A172 (cell line): Measurements from ENCODE around the gene ZNF426. TPM values are rescaled to one million over a fixed set of nuclear protein-coding genes. Genes with fewer than 3 reads are reported as not detected.

Experiments
- DNase-seq: peaks from one replicate; pipeline ENCODE4 v3.0.0-alpha.2; 2015; ENCODE audit warnings: low spot score
- total RNA-seq: library from RNA; depleted of rRNA; stranded (reverse); fragments of >200 nt; shearing (Covaris generic); gene quantifications from 2 replicates; pipeline ENCODE4 v1.2.3, GENCODE V29; 2014; rRNA removed

Gene ZNF426
- total RNA-seq, 1 experiment from 2014 or later, result not detected

- DNase-seq, result no peak
These were observed 40.1 kb downstream of the ZNF426 start, which contains the start of gene ZNF560 for GRCh38 chr19:9498183-9498902. ZNF560 (minus strand) TSS chr19:9498616; CDS start chr19:9475313, 23,303 bp downstream.

- no peak for DNase-seq
These were observed 44.3 kb downstream of the ZNF426 start for GRCh38 chr19:9494096-9494495.

- no peak for DNase-seq
These were observed 51.4 kb downstream of the ZNF426 start for GRCh38 chr19:9487016-9487415.

GRCh38 chr19:9485140-9485539 lies 53.3 kb downstream of the ZNF426 start:
- no peak for DNase-seq

GRCh38 chr19:9474975-9475374 lies 63.5 kb downstream of the ZNF426 start:
- no peak for DNase-seq

Other genes with a start within 250 kb of the ZNF426 start
- gene ZNF699, start 228.8 kb downstream of the ZNF426 start, total RNA-seq, result 8.9 and 13.8 TPM in 2 replicates
- 16.8 and 19.8 TPM in 2 replicates for gene ZNF559, start 214.5 kb downstream of the ZNF426 start, total RNA-seq
- gene ZNF177, start 175.6 kb downstream of the ZNF426 start, total RNA-seq, result 3.3 and 14.8 TPM in 2 replicates
- 15.4 and 22.0 TPM in 2 replicates for gene ZNF266, start 103.1 kb downstream of the ZNF426 start, total RNA-seq
- not detected in 2 replicates for gene ZNF560, start 40.0 kb downstream of the ZNF426 start, total RNA-seq
- 39.4 and 41.5 TPM in 2 replicates for gene ZNF121, start 45.9 kb upstream of the ZNF426 start, total RNA-seq
- 30.1 and 31.4 TPM in 2 replicates for gene ZNF561, start 82.6 kb upstream of the ZNF426 start, total RNA-seq
- 36.3 and 47.7 TPM in 2 replicates for gene ZNF562, start 136.5 kb upstream of the ZNF426 start, total RNA-seq
- gene ZNF846, start 230.1 kb upstream of the ZNF426 start, total RNA-seq, result 1.2 and 3.8 TPM in 2 replicates